ACHN (cell line): Measurements from ENCODE around the gene PIP5KL1.
"Not testable (repeated sequence)": the region's sequence is repeated elsewhere in the genome, so short reads cannot be mapped to it uniquely, and the experiment has no call there.

ENCODE experiments used
- DNase-seq: peaks from one replicate; pipeline ENCODE4 v3.0.0-alpha.2; 2015
- in situ Hi-C: cut with HindIII; loops from 2 replicates; pipeline ENCODE4 v1.10.0; 2017; ENCODE audit warnings: low sequenced_read_pairs, low pct_ligation_motif_present, low pct_unique_long_range_greater_than_20kb

Gene PIP5KL1

DNA sequence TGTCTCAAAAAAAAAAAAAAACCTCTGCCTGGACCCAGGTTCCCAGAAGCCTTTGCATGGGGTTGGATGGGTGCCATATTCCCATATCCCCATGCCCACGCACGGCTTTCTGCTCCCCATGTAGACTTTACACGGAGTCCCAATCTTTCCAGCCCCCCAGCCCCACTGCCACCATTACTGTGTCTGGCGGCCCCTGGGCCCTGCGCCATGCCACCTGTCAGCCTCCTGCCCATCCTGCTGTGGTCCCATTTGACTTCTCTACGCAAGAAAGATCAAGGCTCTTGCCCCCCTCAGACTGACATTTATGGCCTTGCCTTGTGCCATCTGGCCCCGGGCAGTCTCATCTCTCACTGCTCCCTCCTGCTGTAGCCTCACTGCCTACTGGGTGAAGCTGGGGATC is 46.6 kb downstream of the PIP5KL1 start:
- in situ Hi-C loops, result no loop called here
- DNase-seq, result no peak

DNA sequence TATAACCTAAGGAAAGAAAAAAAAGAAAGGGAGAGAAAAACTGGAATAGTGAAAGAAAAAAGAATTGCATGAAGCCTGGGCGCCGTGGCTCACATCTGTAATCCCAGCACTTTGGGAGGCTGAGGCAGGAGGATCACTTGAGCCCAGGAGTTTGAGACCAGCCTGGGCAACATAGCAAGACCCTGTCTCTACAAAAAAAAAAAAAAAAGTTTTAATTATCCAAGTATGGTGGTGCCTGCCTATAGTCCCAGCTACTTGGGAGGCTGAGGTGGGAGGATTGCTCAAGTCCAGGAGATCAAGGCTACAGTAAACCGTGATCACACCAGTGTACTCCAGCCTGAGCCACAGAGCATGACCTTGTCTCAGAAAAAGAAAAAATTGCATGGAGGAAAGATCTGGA is 48.9 kb downstream of the PIP5KL1 start:
- in situ Hi-C loops, DNase-seq: not testable (repeated sequence)

DNA sequence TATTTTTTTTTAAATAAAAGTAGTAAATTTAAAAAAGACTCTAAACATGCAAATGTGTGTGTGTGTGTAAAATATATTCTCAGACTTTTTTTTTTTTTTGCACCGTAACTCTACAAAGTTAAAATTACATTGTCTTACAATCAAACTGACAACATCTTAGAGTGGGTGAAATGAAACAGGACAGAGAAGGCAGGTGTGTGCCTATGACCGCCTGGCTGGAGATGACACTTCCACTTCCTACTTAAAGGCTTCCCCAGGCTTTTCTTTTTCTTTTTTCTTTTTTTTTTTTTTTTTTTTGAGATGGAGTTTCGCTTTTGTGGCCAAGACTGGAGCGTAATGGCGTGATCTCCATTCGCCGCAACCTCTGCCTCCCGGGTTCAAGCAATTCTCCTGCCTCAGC is 50.4 kb downstream of the PIP5KL1 start:
- no peak for DNase-seq
- in situ Hi-C loops, result no loop called here

DNA sequence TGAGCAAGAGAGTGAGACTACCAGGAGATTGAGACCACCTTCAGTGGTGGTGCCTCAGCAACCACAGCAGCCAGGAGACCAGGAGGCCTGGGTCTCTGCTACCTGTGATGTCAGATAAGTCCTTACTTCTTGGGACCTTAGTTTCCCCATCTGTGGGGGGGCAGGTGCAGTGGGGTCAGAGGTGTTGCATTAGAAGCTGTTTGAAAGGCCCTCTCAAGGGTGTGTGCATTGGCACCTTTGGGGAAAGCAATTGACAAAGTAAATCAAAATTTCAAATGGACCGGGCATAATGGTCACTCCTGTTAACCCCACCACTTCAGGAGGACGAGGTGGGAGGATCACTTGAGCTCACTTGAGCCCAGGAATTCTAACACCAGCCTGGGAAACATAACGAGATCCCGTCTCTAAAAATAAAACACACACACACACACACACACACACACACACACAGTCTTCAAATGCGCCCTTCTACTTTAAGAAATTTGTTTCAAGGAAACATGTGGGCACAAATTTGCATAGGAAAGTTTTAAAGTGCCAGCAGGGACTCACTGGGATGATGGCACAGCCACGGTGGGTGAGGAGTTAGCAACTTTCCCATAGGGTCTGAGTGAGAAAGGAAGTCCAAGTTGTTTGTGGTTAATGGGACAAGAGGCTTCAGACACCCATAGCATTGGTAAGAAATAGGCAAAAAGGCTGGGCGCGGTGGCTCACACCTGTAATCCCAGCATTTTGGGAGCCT is 51.8 kb downstream of the PIP5KL1 start:
- in situ Hi-C loops, result no loop called here
- no peak for DNase-seq

DNA sequence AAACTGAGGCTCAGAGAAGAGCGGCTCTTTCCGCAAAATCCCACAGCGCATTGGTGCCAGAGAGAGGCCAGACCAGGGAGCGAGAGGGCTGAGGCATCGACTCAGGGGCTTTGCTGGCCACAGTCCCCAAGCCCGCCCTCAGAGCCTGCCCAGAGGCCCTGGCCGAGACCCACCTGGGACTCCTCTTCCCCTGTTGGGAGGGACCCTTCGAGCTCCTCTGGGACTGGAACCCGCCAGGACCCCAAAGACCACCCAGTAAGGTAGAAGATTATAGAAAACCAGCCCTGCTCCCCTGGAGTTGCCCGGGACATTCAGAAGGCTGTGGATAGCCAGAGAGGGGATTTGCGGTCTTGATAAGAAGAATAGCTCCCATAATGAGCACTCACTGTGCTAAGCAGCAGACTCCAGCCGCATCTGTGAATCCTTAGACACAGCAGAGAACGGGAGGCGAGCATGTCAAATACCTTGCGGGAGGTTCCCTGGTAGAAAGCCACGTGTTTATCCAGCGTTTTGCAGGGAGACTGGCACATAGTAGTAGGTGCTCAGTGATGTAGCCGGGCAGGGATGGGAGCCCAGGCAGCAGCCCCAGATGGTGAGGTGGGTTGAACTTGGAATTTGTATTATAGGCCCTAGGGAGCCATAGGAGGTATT is 52.5 kb downstream of the PIP5KL1 start:
- in situ Hi-C loops, result no loop called here
- no peak for DNase-seq

DNA sequence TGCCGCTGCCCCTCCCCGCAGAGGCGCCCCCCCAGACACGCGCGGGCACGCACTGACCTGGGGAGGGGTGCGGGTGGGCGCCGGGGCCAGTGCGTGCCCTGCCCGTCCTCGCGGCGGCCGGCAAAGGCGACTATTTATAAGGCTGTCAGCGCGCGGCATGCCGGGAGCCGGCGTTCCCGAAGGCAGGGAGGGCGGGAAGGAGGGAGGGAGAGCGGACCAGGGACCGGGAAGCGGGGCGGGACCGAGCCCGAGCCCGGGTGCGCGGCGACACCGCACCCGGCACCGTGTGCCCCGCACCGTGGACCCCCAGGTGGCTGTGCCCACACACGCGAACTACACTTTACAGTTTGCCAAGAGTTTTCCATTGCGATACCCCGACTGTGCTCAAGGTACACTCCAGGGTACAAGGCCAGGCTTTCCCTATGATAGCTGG is 53.0 kb downstream of the PIP5KL1 start, which contains the start of gene AK1:
Gene AK1, minus strand, starts transcription at position 110 of the 433 bp plus-strand sequence. CDS start 3,058 bp downstream, outside the sequence.
- DNase-seq, result peak; percentile 60
- in situ Hi-C loops, result no loop called here

DNA sequence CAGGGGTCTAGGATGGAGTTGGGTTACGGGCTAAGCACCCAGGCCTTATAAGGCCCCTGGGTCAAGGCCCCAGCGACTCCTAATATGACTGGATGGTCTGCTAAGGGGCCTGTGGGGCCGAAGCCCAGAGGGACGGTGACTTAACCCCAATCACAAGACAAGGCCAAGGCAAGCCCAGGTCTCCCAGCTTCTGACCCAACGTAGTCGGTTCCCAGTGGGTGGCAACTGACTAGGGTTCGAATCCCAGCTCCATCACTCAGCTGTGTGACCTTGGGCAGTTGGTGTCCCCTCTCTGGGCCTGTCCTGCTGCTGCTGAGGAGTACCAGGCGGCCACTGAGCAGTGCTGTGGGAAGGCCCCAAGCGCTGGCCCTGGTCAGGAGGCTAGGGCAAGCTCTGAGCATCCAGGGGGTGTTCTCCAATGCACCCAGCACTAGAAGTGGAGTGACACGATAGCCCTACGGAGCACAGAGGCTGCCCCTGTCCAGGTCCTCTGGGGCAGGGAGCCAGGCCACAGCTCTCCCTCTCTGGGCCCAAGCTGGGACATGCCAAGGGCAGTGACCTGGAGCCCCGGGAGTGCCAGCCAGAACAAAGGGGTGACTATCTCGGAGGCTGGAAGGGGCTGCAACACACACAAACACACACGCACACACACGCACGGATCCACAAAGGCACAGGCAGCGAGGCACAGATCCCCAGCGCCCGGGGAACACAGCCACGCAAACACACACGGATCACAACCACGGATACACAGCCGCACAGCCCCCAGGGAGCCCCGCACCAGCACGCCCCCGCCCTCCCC is 53.6 kb downstream of the PIP5KL1 start:
- DNase-seq, result no peak
- in situ Hi-C loops, result no loop called here

DNA sequence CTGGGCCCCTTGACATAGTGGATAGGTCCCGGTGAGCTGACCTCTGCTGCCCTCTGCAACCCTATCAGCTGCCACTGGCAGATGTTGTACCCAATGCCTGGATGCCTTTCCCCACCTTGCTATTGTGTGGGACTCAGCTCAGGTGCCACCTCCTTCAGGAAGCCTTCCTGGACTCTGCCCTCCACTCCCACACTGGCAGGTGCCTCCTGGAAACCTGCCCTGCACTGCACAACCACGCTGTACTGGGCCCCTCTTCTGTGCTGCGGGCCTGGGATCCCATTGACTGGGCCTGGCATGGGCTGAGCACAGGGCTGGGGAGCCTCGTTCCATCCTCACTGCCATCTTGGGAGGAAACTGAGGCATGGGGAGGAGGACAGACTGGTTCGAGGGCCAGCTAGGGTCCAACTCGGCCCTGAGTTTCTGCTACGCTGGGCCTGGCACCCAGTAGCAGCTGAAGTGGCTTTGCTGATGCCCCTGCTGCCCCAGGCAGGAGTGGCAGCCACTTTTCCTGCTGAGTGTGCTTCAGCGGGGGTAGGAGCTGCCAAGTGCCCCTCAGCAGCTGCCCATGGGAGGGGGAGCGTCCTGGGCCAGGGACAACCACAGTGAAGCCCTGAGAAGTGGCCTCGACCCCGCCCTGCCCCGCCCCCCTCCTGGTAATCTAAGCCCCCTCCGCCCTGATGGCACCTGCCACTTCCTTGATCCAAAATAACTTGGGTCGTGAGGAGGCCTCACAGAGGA is 54.4 kb downstream of the PIP5KL1 start:
- in situ Hi-C loops, result no loop called here

DNA sequence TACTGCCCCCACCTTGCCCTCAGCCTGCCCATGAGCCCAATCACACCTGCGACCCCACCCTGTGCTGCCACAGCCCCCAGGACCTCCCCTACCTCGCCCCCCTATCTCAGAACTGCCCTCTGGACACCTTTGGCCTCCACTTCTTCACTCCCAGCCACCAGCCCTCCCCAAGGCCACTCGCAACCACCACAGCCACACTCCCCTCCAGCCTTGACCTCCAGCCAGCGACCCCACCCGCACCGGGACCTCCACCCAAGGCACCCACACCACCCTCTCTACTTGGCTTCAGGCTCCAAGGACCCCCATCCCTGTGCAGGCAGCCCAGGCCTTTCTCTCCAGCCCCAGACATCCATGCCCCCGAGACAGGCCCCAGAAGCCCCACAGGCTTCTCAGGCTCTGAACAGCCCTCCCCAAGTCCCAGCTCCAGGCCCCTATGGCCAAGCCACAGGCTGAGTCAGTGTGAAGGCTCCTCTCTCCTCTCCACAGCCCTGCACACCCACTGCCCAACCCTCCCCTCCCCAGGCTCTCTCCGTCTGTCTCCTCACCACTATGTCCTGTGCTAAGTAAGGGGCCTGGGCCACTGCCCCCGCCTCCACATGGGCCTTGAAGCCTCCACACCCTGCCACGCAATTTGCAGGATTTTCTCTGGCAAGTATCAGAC is 55.1 kb downstream of the PIP5KL1 start:
- DNase-seq, result no peak
- in situ Hi-C loops, result no loop called here

More for the DNA sequence above, 54.4 kb downstream of the PIP5KL1 start:
- DNase-seq, result no peak

DNA sequence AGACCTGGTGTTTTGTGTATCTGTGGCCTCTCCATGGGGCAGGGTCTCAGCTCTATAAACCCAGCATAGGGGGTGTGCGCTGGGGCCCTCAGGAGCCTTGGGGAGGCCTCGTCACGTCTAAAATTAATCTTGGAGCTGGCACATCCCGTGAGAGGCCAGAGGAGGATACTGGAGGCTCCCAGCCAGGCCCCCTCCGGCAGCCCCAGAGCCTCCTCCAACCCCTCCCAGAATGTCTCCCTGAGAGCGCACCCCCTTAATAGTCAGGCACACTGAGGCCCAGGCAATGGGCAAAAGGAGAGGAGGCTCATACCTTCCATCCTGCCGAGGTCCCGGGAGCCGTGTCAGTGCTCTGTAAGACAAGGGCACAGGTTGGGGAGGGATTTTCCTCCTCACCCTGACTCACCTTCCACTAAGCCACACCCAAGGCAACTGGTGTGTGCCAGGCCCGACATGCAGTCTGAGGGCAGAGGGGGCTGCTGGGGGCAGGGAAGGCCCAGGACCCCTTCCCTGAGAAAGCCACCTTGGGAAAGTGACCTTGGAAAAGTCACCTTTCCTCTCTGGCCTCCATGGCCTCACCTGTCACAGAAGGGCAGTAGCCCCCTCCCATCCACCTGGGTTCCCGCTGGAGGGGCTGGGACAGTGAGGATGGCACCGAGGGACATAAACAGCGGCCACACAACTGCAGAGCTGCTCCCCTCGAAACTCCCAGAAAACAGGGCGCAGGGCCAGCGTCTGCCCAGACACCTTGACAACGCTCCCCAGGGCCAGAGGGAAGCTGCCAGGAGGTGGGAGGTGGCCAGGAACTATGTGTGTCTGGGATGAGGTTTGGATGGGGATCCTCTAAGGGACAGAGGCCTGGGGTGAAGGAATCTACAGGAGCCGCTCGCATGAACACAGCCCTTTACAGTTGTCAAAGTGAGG is 56.0 kb downstream of the PIP5KL1 start:
- in situ Hi-C loops, result no loop called here
- no peak for DNase-seq

DNA sequence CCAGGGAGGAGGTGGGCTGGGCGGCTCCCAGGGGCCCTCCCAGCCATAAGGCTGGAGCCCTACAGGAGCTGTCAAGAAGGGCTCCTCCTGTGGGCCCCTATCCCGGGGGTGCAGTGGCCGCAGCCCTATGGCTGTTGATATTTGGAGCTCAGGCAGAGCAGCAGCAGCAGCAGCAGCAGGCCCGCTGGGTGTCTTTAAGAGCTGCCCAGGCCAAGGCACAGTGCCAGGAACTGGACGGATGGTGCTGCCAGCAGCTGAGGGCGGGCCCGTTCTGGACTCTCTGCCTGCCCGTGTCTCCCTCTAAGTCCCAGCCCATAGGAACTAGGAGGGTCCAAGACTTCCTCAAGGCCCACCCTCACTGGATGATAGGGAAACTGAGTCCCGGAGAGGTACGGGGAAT is 56.7 kb downstream of the PIP5KL1 start:
- in situ Hi-C loops, result no loop called here
- DNase-seq, result no peak

DNA sequence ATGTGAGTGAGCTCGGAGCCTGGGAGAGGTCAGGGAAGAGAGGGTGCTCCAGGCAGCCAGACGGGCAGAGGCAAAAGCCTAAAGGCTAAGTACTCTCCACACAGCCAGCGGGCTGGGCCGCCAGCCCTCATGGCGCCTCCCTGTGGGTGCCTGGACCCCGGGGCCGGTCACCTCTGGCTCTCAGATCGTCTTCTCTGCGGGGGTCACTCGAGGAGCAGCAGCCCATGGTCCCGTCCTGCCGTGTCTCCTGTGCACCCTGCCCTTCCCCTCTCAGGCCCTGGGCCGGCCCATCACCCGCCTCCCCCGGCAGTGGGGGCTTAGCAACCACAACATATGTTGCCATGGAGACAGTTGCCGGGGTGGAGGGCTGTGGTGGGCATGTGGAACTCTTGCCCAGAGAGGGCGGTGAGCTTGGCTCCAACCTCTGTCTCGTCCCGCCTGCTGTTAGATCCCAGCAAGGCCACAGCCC is 57.3 kb downstream of the PIP5KL1 start:
- in situ Hi-C loops, result no loop called here
- no peak for DNase-seq

DNA sequence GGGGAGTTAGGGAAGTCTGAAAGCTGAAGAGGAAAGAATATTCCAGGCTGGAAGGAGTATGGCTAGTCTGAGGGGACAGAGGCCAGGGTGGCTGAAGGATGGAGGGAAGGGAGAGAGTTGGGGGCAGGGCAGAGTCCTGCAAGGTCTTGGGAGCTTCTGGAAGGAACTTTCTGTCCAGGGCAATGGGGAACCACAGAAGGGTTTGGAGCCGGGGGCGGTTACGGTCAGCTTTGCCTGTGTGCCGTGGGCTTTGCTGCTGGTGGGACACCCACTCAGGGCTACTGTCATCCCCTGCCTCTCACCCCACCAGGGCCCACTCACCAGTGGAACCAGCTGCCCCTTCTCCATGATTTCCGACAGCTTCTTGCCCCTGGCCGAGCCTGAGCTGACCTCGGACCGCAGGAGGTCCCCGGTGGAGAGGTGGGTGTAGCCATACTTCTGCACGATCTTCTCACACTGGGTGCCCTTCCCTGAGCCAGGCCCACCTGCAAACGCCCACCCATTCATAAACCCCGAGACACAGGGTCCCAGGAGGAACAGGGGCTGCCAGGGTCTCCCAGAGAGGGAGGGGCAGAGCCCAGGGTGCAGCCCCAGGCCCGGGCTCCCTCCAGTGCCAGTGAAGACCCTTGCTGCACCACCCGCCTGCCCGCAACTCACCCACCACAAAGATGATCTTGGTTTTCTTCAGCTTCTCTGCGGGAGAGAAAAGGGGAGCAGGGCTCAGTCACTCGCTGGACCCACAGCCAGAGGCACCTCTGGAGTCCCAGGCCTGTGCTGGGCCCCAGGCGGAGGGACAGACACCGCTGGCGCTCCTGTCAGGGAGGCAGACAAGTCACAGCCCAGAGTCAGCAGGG is 58.0 kb downstream of the PIP5KL1 start:
- DNase-seq, result no peak
- in situ Hi-C loops, result no loop called here

DNA sequence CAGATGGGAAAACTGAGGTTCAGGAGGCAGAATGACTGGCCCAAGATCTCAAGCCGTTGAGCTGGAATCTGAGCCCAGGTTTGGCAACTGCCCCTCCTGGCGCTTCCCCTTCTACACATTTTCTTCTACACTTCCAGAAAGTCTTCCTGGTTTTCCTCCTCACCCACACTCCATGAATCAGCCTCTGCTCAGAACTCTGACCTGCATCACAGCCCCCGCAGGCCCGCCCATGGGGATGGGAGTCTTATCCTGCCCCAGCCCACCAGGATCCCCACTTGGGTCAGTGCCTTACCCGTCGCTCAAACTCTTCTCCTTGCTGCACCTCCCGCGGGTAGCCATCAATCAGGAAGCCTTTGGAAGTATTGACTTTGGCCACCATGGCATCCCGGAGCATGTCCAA is 59.0 kb downstream of the PIP5KL1 start:
- no peak for DNase-seq
- in situ Hi-C loops, result no loop called here

DNA sequence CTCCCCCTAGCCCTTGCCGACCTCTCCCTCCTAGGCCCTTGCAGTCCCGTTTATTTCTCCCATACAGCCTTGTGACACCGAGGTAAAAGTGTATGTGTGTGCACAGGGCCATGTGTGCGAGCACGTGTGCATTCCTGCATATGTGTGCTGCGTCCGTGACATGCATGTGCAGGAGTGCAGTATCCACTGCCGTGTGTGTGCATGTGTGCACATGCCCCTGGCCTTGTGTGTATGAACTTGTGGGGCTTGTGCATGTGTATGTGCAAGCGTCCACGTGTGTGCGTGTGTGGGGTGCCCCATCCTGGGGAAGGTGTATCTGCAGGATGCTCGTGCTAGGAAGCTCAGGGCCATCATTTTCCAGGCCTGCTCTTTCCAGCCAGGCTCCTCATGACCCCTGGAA is 59.7 kb downstream of the PIP5KL1 start:
- in situ Hi-C loops, result no loop called here

More for the DNA sequence above, 59.7 kb downstream of the PIP5KL1 start:
- DNase-seq, result no peak
